Testis (tissue), 2 donors: ENCODE data around the gene KCNN2.

Experiments used
- POLR2A ChIP-seq: fragments of 450-650 bp; IDR thresholded peaks from one replicate; pipeline ENCODE4 v1.6.1; 2017; ENCODE audit warnings: antibody characterized with exemption, mild to moderate bottlenecking, moderate library complexity
- TF ChIP-seq, protein P1 (sequence below), 3 experiments: fragments of 450-650 bp in 2 of 3; fragments of 200-600 bp in 1 of 3; sonication (generic) in 1 of 3; IDR thresholded peaks; one replicate each; pipeline ENCODE4 v1.5.1; 2016 to 2019; ENCODE audit warnings: antibody characterized with exemption in 3 of 3, mild to moderate bottlenecking in 2 of 3, moderate library complexity in 1 of 3

DNA sequence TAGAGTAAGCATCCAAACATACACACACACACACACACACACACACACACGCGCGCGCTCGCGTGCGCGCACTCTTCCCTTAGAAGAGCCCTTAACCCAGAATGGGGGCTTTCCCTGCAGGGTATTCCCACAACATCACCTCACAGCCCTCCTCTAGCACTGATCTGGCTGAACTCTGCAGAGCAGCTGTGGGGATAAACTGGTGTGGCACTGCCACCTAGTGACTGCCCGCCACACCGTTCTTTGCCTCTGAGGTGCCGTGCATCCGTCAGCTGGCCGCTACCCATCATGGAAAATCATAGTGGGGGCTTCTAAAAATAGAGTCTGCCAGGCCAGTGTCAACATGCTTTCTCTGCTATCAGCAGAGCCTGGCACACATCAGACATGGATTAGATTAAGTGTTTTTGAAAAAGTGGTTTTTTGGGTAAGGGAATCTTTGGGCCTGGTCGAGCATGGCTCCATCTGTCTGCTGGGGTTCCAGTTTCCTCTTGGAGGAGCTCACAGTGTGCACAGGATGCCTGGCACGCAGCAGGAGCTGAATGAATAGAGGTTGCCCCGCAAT, 88.1 kb downstream of the KCNN2 start:
- TF ChIP-seq, protein P1, sequence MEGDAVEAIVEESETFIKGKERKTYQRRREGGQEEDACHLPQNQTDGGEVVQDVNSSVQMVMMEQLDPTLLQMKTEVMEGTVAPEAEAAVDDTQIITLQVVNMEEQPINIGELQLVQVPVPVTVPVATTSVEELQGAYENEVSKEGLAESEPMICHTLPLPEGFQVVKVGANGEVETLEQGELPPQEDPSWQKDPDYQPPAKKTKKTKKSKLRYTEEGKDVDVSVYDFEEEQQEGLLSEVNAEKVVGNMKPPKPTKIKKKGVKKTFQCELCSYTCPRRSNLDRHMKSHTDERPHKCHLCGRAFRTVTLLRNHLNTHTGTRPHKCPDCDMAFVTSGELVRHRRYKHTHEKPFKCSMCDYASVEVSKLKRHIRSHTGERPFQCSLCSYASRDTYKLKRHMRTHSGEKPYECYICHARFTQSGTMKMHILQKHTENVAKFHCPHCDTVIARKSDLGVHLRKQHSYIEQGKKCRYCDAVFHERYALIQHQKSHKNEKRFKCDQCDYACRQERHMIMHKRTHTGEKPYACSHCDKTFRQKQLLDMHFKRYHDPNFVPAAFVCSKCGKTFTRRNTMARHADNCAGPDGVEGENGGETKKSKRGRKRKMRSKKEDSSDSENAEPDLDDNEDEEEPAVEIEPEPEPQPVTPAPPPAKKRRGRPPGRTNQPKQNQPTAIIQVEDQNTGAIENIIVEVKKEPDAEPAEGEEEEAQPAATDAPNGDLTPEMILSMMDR (IDR thresholded peaks at IDR 0.05) = peak; percentile 33 to 59 (median 43)
- TF ChIP-seq POLR2A = no peak
